ENCODE measurements around the gene AHI1.

AHI1 gene

DNA sequence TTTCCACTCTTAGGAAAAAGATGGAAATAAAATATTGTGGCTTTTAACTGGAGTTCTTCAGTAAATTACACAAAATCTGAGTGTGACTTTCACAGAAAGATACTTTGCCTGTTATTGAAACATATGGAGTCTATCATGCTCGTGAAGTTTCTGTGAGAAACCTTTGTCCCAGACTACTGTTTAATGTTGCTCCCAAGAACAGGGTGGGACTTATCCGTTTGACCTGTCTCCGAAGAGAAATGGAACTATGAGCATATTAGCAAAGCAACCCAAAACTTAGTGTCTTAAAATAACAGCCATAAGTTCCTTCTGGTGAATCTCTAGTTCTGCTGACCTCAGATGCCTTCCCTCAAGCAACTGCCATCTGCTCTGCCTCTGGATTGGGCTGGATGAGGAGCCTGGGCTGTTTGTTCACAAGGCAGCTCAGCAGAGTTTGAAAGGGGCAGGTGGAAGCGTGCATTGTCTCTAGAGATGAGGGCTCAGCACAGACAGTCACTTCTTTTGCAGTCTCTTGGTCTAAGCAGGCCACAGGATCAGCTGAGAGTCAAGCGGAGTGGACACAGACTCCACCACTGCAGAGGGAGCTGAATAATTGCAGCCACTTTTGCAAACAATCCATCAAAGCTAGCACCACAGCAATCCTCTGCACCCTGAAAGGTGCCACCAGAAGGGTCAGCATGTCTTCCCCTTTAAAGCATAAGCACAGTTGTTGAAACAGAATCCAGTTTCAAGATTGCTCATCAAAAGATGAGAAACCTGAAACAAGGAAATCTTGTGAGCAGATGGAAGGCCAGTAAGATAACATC, 263.7 kb downstream of the AHI1 start (continued):
- TF ChIP-seq, protein P1, sequence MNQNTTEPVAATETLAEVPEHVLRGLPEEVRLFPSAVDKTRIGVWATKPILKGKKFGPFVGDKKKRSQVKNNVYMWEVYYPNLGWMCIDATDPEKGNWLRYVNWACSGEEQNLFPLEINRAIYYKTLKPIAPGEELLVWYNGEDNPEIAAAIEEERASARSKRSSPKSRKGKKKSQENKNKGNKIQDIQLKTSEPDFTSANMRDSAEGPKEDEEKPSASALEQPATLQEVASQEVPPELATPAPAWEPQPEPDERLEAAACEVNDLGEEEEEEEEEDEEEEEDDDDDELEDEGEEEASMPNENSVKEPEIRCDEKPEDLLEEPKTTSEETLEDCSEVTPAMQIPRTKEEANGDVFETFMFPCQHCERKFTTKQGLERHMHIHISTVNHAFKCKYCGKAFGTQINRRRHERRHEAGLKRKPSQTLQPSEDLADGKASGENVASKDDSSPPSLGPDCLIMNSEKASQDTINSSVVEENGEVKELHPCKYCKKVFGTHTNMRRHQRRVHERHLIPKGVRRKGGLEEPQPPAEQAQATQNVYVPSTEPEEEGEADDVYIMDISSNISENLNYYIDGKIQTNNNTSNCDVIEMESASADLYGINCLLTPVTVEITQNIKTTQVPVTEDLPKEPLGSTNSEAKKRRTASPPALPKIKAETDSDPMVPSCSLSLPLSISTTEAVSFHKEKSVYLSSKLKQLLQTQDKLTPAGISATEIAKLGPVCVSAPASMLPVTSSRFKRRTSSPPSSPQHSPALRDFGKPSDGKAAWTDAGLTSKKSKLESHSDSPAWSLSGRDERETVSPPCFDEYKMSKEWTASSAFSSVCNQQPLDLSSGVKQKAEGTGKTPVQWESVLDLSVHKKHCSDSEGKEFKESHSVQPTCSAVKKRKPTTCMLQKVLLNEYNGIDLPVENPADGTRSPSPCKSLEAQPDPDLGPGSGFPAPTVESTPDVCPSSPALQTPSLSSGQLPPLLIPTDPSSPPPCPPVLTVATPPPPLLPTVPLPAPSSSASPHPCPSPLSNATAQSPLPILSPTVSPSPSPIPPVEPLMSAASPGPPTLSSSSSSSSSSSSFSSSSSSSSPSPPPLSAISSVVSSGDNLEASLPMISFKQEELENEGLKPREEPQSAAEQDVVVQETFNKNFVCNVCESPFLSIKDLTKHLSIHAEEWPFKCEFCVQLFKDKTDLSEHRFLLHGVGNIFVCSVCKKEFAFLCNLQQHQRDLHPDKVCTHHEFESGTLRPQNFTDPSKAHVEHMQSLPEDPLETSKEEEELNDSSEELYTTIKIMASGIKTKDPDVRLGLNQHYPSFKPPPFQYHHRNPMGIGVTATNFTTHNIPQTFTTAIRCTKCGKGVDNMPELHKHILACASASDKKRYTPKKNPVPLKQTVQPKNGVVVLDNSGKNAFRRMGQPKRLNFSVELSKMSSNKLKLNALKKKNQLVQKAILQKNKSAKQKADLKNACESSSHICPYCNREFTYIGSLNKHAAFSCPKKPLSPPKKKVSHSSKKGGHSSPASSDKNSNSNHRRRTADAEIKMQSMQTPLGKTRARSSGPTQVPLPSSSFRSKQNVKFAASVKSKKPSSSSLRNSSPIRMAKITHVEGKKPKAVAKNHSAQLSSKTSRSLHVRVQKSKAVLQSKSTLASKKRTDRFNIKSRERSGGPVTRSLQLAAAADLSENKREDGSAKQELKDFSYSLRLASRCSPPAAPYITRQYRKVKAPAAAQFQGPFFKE (tag by site-specific recombination; IDR thresholded peaks at IDR 0.05; ENCODE audit: borderline replicate concordance): no peak
- TF ChIP-seq ZNF184 (tag by site-specific recombination; IDR thresholded peaks at IDR 0.05) (no peak), TRIM28 (IDR thresholded peaks at IDR 0.05; ENCODE audit: borderline replicate concordance, low read length) (no peak), SP7 (tag by site-specific recombination; IDR thresholded peaks at IDR 0.05) (no peak), KLF8 (tag by site-specific recombination; IDR thresholded peaks at IDR 0.05) (no peak), SP2 (tag by site-specific recombination; IDR thresholded peaks at IDR 0.05) (no peak), ZNF548 (tag by site-specific recombination; IDR thresholded peaks at IDR 0.05) (no peak), SP3 (tag by site-specific recombination; IDR thresholded peaks at IDR 0.05) (no peak), ZNF211 (tag by site-specific recombination; IDR thresholded peaks at IDR 0.05; ENCODE audit: low read depth) (no peak), ZNF677 (tag by site-specific recombination; IDR thresholded peaks at IDR 0.05) (no peak)
- TF ChIP-seq, protein P2, sequence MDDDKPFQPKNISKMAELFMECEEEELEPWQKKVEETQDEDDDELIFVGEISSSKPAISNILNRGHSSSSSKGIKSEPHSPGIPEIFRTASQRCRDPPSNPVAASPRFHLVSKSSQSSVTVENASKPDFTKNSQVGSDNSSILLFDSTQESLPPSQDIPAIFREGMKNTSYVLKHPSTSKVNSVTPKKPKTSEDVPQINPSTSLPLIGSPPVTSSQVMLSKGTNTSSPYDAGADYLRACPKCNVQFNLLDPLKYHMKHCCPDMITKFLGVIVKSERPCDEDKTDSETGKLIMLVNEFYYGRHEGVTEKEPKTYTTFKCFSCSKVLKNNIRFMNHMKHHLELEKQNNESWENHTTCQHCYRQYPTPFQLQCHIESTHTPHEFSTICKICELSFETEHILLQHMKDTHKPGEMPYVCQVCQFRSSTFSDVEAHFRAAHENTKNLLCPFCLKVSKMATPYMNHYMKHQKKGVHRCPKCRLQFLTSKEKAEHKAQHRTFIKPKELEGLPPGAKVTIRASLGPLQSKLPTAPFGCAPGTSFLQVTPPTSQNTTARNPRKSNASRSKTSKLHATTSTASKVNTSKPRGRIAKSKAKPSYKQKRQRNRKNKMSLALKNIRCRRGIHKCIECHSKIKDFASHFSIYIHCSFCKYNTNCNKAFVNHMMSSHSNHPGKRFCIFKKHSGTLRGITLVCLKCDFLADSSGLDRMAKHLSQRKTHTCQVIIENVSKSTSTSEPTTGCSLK (tag by site-specific recombination; IDR thresholded peaks at IDR 0.05): no peak

All from HEK293 (cell line).